Transverse colon (tissue), 3 donors: Measurements from ENCODE around the gene COL21A1.
"Not testable (repeated sequence)": the region's sequence is repeated elsewhere in the genome, so short reads cannot be mapped to it uniquely, and the experiment has no call there.

Experiments
- POLR2A ChIP-seq: fragments of 450-650 bp; IDR thresholded peaks from one replicate; pipeline ENCODE4 v1.6.1; 2016; ENCODE audit warnings: antibody characterized with exemption, mild to moderate bottlenecking, moderate library complexity
- TF ChIP-seq, protein P1 (sequence below), 5 experiments: fragments of 200-600 bp in 3 of 5; fragments of 450-650 bp in 2 of 5; sonication (generic) in 3 of 5; IDR thresholded peaks; 1 replicate in 2 of 5; 2 replicates in 3 of 5; pipeline ENCODE4 v1.5.1; 2016 to 2017; ENCODE audit warnings: antibody characterized with exemption in 5 of 5, inconsistent platforms in 3 of 5, mild to moderate bottlenecking in 2 of 5, moderate library complexity in 1 of 5

DNA sequence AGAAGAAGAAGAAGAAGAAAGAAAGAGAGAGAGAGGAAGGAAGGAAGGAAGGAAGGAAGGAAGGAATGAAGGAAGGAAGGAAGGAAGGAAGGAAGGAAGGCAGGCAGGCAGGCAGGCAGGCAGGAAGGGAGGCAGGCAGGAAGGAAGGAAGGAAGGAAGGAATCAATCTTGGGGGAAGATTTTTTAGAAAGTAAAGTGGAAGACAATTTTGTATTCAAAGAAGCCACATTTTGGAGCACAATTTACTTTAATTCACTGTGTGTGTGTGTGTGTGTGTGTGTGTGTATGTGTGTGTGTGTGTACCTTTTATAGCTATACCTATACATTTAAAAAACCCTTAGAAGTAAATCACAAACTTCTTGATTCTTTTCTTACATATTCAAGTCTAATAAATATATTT, 13.2 kb upstream of the COL21A1 start:
- TF ChIP-seq POLR2A, result not testable (repeated sequence)
- TF ChIP-seq, protein P1, sequence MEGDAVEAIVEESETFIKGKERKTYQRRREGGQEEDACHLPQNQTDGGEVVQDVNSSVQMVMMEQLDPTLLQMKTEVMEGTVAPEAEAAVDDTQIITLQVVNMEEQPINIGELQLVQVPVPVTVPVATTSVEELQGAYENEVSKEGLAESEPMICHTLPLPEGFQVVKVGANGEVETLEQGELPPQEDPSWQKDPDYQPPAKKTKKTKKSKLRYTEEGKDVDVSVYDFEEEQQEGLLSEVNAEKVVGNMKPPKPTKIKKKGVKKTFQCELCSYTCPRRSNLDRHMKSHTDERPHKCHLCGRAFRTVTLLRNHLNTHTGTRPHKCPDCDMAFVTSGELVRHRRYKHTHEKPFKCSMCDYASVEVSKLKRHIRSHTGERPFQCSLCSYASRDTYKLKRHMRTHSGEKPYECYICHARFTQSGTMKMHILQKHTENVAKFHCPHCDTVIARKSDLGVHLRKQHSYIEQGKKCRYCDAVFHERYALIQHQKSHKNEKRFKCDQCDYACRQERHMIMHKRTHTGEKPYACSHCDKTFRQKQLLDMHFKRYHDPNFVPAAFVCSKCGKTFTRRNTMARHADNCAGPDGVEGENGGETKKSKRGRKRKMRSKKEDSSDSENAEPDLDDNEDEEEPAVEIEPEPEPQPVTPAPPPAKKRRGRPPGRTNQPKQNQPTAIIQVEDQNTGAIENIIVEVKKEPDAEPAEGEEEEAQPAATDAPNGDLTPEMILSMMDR (IDR thresholded peaks at IDR 0.05), result not testable (repeated sequence)
